GM18526 (cell line): ENCODE results near the gene GDPD3.
A peak's percentile ranks its signal among the peaks of the same experiment; 100 is the strongest.

Source experiments
- POLR2A ChIP-seq: IDR thresholded peaks from 3 replicates; pipeline ENCODE4 v1.6.1; 2011; ENCODE audit not compliant: insufficient read length; ENCODE audit errors: extremely low read depth

The GDPD3 gene

DNA sequence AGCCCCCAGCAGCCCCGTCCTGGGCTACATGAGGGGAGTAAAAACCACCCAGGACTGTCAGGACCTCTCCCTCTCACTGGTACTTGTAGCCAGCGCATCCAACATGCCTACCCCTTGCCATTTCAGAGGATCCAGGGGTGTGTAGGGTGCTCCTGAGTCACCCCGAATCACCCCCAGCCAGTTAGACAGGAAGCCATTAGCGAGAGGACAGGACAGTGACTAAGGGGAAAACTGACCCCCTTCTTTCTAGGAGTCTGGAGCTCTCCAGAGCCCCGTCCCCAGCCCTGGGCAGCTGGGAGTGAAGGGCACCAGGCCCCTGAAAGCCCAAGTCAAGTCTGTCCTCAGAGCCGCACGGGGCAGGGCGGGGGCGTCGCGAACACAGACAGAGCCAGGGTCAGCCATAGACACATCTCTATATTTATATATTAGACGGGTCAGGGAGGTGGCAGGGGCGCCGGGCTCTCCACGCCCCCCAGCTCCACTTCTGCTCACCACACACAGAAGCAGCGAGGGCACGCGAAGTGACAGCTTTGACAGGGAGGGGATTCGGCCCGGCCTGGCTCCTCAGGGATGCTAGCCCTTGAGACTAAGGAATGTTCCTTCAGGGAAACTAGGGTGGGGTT, 485 bp upstream of the GDPD3 start:
- TF ChIP-seq POLR2A, result no peak

DNA sequence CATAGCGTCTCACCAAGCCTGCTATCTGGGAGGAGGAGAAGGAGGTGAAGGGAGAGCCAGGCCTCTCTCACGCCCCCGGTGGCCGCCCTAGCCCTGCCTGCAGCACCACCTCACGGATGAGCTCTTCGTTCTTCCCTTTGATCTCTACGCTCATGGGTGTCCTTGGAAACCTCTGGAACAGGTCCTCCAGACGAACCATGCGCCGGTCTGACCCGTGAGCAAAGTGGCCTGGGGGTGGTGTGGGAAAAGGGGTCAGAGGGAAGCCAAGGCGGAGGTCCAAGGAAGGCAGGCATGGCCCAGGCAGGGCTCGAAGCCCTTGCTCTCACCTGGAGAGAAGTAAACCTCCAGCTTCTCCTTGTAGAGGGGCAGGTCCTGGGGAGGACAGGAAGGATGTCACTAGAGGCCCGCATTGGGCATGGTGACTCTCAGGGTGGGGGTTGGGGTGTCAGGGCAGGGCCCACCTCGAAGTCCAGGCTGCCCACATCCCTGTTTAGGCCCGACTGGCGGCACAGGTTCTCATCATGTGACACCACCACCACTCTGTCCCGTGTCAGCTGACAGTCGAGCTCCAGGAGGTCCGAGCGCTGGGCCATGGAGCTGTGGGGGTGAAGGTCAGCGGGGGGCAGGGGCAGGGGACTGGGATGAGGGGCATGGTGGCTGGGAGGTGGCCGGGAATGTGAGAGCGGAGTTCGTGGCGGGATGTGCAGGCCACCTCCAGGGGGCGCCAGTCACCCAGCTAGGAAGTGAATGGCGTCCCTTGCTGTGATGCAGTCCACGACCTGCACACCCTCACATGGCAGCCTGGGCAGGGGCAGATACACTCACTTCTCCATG, 923 bp downstream of the GDPD3 start:
- no peak for TF ChIP-seq POLR2A

DNA sequence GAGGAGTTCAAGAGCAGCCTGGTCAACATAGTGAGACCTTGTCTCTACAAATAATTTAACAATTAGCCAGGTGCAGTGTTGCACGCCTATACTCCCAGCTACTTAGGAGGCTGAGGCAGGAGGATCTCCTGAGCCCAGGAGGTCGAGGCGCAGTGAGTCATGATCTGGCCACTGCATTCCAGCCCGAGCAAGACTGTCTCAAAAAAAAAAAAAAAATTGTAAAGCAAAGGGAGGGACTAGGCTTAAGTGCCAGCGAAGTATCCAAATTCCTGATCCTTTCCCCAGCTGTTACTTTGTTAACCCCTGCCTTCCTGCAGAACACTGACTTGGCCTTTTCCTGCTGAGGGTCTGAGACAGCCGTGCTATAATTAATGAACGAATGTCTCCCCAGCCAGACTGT, 2.7 kb downstream of the GDPD3 start:
- TF ChIP-seq POLR2A, result no peak

DNA sequence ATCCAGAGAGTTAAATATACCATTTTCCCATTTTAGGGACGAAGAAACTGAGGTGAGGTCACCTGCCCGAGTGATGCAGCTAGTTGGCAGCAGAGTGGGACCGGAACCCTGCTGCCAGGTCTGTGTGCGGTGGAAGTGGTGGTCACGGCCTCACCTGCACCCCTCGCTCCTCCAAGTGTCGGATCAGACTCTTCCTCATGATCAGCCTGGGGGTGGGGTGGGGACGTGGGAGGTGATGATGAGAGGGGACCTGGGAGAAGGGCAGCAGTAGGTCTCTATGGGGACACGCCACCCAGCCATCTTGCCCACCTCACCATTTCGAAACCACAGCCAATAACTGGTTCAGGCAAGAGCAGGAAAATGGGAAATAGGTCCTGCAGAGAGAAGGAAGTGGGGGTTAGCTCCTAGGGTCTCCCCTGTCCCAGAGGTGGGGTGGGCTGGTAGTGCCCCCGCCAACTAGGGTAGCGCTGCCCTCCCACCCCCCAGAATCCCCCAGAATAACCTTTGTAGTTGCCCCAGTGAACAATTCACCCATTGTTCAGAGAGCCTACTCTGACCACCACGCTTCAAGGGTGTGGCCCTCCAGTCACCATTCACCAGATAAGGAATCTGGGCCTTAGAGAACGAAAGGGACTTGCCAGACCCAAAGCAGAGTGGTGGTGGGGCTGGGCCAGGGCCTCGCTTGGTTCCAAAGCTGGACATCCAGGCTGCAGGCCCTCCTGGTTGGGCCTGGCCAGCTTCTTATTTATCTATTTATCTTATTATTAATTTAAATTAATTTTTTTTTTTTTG, 5.1 kb downstream of the GDPD3 start:
- TF ChIP-seq POLR2A, result no peak

GRCh38 chr16:30104492-30104891, 8.8 kb downstream of the GDPD3 start:
- no peak for TF ChIP-seq POLR2A

GRCh38 chr16:30104090-30104489, 9.2 kb downstream of the GDPD3 start:
- no peak for TF ChIP-seq POLR2A

- no peak for TF ChIP-seq POLR2A
Measured at GRCh38 chr16:30096862-30097563, 16.3 kb downstream of the GDPD3 start.

- peak; percentile 69 for TF ChIP-seq POLR2A
Measured at GRCh38 chr16:30096105-30096861, 17.1 kb downstream of the GDPD3 start, which contains the start of gene YPEL3. TSS of gene YPEL3 (minus strand) at chr16:30096213. CDS start at chr16:30095482, 731 bp downstream.

DNA sequence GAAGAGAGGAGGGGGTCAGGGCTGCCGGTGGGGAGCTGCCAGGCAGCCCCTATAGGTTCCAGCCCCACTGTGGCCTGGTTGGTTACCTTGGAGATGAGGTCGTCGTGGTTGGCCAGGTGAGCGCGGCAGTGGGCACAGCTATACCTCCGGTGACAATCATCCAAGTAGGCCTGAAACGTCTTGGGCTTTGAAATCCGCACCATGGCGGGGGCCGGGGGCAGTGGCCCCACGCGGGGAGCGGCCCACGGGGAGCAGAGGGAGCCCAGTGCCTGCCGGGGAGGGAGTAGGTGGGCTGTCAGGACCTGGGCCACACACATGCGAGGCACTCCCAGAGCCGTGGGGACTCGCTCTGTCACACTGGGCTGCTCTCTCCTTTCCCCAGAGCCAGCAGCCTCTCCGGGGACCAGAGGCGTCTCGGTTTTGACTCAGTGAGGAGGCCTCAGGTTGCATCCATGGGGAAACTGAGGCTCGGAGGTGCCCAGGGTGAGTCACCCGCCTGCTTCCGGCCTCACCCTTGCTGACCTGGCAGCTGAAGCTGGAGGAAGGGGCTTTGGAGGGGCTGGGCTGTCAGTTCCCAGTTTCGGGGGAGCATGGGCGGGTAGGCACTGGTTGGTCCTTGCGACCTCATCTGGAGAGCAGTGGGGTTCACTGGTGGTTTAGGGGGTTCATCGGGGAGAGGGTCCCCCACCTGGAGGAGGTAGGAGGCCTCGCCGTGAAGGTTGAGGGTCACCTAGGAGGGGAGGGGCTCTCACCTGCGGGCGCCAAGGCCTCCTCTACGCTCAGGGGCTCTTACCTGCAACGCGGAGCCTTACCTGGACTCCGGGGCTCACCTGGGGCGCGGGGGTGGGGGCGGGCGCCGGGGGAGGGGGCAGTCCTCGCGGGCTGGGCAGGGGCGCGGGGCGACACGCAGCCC, 17.9 kb downstream of the GDPD3 start:
- no peak for TF ChIP-seq POLR2A

- TF ChIP-seq POLR2A, result no peak
Measured at GRCh38 chr16:30094541-30095165, 18.7 kb downstream of the GDPD3 start.

GRCh38 chr16:30092373-30093010, 20.8 kb downstream of the GDPD3 start:
- peak; percentile 56 for TF ChIP-seq POLR2A
